WI38 (cell line): ENCODE data around the gene BBX.

ENCODE experiments used
- H3K4me3 ChIP-seq: 2 replicates; pipeline ENCODE4 v1.5.1; 2011; ENCODE audit warnings: low read depth, mild to moderate bottlenecking, control low read depth, low read length
- TF ChIP-seq, protein P1 (sequence below): IDR thresholded peaks from 2 replicates; pipeline ENCODE4 v1.5.1; 2012; ENCODE audit warnings: low read depth, mild to moderate bottlenecking, control low read depth, low read length

Gene BBX

DNA sequence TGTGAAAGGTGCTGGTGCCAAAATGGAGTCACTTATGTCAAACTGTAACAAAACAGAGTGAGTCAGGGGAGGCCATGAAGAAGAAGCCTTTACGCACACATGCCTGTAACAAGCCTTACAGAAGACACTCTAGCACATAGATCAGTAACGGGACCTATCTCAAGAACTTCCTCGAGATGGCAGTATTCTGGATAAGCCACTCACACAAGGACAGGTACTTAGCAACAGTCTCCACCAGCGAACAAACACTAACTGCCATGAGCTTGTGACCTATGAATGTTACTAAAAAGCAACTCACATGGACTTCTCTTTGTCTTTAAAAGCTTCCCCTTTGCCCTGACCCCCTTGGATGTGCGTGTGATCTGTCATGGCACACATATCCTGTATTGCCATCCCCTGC is 332.9 kb downstream of the BBX start:
- TF ChIP-seq, protein P1, sequence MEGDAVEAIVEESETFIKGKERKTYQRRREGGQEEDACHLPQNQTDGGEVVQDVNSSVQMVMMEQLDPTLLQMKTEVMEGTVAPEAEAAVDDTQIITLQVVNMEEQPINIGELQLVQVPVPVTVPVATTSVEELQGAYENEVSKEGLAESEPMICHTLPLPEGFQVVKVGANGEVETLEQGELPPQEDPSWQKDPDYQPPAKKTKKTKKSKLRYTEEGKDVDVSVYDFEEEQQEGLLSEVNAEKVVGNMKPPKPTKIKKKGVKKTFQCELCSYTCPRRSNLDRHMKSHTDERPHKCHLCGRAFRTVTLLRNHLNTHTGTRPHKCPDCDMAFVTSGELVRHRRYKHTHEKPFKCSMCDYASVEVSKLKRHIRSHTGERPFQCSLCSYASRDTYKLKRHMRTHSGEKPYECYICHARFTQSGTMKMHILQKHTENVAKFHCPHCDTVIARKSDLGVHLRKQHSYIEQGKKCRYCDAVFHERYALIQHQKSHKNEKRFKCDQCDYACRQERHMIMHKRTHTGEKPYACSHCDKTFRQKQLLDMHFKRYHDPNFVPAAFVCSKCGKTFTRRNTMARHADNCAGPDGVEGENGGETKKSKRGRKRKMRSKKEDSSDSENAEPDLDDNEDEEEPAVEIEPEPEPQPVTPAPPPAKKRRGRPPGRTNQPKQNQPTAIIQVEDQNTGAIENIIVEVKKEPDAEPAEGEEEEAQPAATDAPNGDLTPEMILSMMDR = no peak
- H3K4me3 ChIP-seq = no peak overlapping the region

DNA sequence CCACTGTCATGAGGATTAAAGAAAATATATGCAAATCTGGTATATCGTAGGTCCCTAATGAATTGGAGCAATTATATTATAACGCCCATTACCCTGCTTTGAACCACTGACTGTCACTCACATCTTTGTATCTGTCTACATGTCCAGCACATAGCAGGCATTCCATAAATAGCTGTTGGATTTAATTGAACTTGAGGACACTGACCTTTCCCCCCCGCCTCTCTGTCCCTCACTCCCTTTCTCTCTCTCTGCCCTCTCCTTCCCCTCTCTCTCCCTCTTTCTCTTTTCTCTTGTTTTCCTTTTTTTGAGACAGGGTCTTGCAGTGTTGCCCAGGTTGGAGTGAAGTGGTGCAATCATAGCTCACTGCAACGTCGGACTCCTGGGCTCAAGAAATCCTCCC is 335.1 kb downstream of the BBX start:
- TF ChIP-seq, protein P1 = no peak
- H3K4me3 ChIP-seq = no peak overlapping the region

DNA sequence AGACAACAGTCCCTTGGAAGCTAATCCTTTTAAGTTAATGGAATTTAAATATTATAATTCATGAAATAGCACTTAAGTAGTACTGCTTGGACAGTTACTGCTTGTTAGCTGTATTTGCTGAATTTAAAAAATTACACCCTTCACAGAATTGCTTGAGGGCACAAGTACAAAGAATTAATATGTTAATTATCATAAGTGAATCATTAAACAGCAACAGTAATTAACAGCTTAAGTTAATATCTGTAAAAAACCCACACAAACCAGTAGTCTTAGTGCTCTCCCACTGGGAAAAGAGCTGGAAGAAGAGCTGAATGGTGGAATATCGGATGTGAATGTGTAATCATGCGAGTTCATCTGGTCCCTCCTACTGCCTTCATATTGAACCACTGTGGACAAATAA is 336.1 kb downstream of the BBX start:
- H3K4me3 ChIP-seq = no peak overlapping the region
- TF ChIP-seq, protein P1 = no peak
